AG09319 (cell line): ENCODE data around the gene ELP1.

Source experiments
- DNase-seq: peaks from one replicate; pipeline ENCODE4 v3.0.0-alpha.2; 2010; ENCODE audit warnings: low read depth; ENCODE audit errors: extremely low read depth
- CTCF ChIP-seq: IDR thresholded peaks from 2 replicates; pipeline ENCODE4 v1.5.1; 2011; ENCODE audit warnings: low read depth, mild to moderate bottlenecking, inconsistent platforms, low read length, moderate library complexity

ELP1 gene

DNA sequence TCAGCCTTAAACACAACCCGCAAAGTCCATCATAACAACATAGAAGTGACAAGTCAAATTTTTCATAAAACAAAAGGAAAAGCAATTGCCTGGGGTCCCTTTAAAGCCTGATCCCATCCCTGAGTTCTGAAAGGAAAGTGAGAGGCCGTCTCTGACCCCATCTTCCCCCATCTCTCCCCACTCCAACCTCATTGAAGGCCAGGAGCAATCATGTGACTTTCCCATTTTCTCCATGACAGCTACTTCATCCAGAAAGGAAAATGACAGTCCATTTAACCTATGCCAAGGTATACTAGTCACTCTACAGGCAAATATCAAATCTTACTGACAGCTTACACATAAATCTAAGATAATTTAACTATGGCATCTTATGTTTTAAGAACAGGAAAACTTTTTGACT, 56.4 kb downstream of the ELP1 start:
- no peak for TF ChIP-seq CTCF
- DNase-seq = no peak

DNA sequence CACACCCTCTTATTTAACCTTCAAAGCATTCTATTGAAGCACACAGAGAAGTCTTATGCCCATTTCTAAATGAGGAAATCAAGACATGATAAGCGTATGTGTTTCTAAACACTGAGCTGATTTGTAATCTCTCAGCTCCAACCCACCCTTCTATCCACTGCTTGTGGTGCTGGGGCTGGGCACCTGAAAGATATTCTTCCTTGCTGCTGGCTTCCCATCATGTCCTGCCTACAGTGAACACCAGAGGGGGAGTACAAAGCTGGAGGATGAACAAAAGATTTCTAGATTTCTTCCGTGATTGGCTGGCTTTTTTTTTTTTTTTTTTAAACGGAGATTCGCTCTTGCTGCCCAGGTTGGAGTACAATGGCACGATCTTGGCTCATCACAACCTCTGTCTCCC, 57.5 kb downstream of the ELP1 start:
- TF ChIP-seq CTCF = no peak
- DNase-seq = no peak

- DNase-seq = no peak
- no peak for TF ChIP-seq CTCF
Measured at GRCh38 chr9:108874058-108874788, 59.7 kb downstream of the ELP1 start.

DNA sequence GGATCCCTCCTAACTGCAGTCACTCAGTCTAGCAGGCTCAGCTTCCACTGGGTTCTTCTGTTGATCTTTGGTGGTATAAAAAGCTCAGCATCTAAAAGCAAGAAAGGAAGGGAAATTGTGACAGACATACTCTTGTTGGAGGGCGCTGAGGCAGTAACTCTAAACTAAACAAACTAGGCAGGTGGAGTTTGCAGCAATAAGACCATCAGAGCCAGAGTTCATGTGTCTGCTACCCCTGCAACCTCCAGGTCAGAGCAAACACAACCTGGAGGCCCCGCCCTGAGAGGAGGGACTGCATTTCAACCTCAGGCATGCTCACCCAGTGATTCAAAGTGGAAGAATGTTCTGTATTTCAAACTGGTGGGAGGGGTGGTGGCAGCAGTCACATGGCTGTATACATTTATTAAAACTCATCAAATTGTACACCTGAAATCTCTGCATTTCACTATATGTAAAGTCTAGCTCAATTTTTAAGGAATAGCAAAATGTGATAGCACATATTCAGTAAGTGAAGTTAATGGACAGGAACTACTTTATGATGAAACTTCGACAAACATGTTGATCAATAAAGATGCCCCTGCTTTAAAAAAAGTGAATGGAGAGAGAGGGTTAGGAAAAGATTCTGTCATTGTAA, 64.7 kb downstream of the ELP1 start:
- TF ChIP-seq CTCF = no peak
- no peak for DNase-seq

- no peak for TF ChIP-seq CTCF
- no peak for DNase-seq
Measured at GRCh38 chr9:108867829-108868228, 66.1 kb downstream of the ELP1 start.

GRCh38 chr9:108867116-108867515, 66.8 kb downstream of the ELP1 start:
- DNase-seq = no peak
- no peak for TF ChIP-seq CTCF

- DNase-seq = no peak
- no peak for TF ChIP-seq CTCF
Measured at GRCh38 chr9:108866001-108866420, 67.9 kb downstream of the ELP1 start.
